PC-3 (cell line): ENCODE results near the gene SUGCT. TPM values are rescaled to one million over a fixed set of nuclear protein-coding genes. Genes with fewer than 3 reads are reported as not detected.

Source experiments
- ATAC-seq: fragments of 200-7000 bp; cut with Tn5 transposase; 2 replicates; pipeline ENCODE4 v1.9.1; 2020; ENCODE audit warnings: mild to moderate bottlenecking, moderate library complexity
- BruUV-seq: library from RNA; stranded (reverse); fragments of 400-500 nt; replicated peaks from 2 replicates; lab custom pipeline; 2021; lab: Mats Ljungman, UMichigan
- CTCF ChIA-PET: fragments of 300-600 bp; sonication (Branson Sonifier 250); formaldehyde crosslinking; loops from one replicate; lab custom pipeline; 2022; ENCODE audit warnings: antibody characterized with exemption; lab: Charles Lee
- POLR2A ChIA-PET: fragments of 300-600 bp; sonication (Branson Sonifier 250); formaldehyde crosslinking; loops from one replicate; lab custom pipeline; 2022; ENCODE audit warnings: antibody characterized with exemption; ENCODE audit not compliant: unreplicated experiment; lab: Charles Lee
- DNase-seq: peaks from one replicate; pipeline ENCODE4 v3.0.0-alpha.2; 2015
- H2AFZ ChIP-seq: fragments of 300-600 bp; sonication (generic); 2 replicates; pipeline ENCODE4 v1.6.0; 2016; ENCODE audit warnings: antibody characterized with exemption, low read length
- H3F3A ChIP-seq: fragments of 300-600 bp; sonication (generic); one replicate; pipeline ENCODE4 v1.6.0; 2017; ENCODE audit warnings: antibody characterized with exemption, low read length, control low read depth, mild to moderate bottlenecking; ENCODE audit not compliant: unreplicated experiment
- H3K27ac ChIP-seq: fragments of 300-600 bp; sonication (generic); 2 replicates; pipeline ENCODE4 v1.5.1; 2016; ENCODE audit warnings: mild to moderate bottlenecking, low read length
- H3K27me3 ChIP-seq: fragments of 300-600 bp; sonication (generic); 2 replicates; pipeline ENCODE4 v1.6.1; 2016; ENCODE audit warnings: low read length, mixed read lengths
- H3K36me3 ChIP-seq: fragments of 300-600 bp; sonication (generic); 2 replicates; pipeline ENCODE4 v1.6.1; 2016; ENCODE audit warnings: low read depth, mixed run types, low read length, mixed read lengths
- H3K4me1 ChIP-seq: fragments of 300-600 bp; sonication (generic); 2 replicates; pipeline ENCODE4 v1.5.1; 2016; ENCODE audit warnings: low read length; ENCODE audit not compliant: insufficient read depth
- H3K4me2 ChIP-seq: fragments of 300-600 bp; sonication (generic); 2 replicates; pipeline ENCODE4 v1.6.0; 2016; ENCODE audit warnings: low read length
- H3K4me3 ChIP-seq: fragments of 300-600 bp; sonication (generic); 2 replicates; pipeline ENCODE4 v1.5.1; 2016; ENCODE audit warnings: mild to moderate bottlenecking, low read length, mixed read lengths
- H3K79me2 ChIP-seq: fragments of 300-600 bp; sonication (generic); 2 replicates; pipeline ENCODE4 v1.6.1; 2017; ENCODE audit warnings: low read length, mixed read lengths
- H3K9ac ChIP-seq: fragments of 300-600 bp; sonication (generic); 2 replicates; pipeline ENCODE4 v1.6.0; 2016; ENCODE audit warnings: mild to moderate bottlenecking, low read length
- H3K9me2 ChIP-seq: fragments of 300-600 bp; sonication (generic); replicated peaks from 2 replicates; pipeline ENCODE4 v1.6.1; 2016; ENCODE audit warnings: mixed run types, low read length, mixed read lengths
- H3K9me3 ChIP-seq: fragments of 300-600 bp; sonication (generic); 2 replicates; pipeline ENCODE4 v1.6.1; 2016; ENCODE audit warnings: low read length, mixed read lengths
- H4K20me1 ChIP-seq: fragments of 300-600 bp; sonication (generic); 2 replicates; pipeline ENCODE4 v1.6.1; 2016; ENCODE audit warnings: low read length, mixed read lengths
- EZH2 ChIP-seq: fragments of 300-600 bp; sonication (generic); IDR thresholded peaks from one replicate; pipeline ENCODE4 v1.6.1; 2017; ENCODE audit warnings: antibody characterized with exemption, mild to moderate bottlenecking, low read length; ENCODE audit not compliant: unreplicated experiment
- EZH2phosphoT487 ChIP-seq: fragments of 300-600 bp; sonication (generic); IDR thresholded peaks from 2 replicates; pipeline ENCODE4 v1.6.1; 2018; ENCODE audit warnings: mild to moderate bottlenecking, antibody characterized with exemption, low read length, borderline replicate concordance
- intact Hi-C: fragments of 100-400 bp; cut with micrococcal nuclease; formaldehyde crosslinking; loops from 2 replicates; pipeline ENCODE4 v1.9.0; 2023
- total RNA-seq: library from RNA; depleted of rRNA; stranded (reverse); fragments of >200 nt; gene quantifications from 2 replicates; pipeline ENCODE4 v1.2.3, GENCODE V29; 2014
- TF ChIP-seq, protein P1 (sequence below): fragments of 300-600 bp; sonication (generic); conservative IDR thresholded peaks from 2 replicates; pipeline ENCODE4 v1.5.1; 2017; ENCODE audit warnings: antibody characterized with exemption, low read depth, mild to moderate bottlenecking, low read length

The SUGCT gene
- total RNA-seq, 1 experiment from 2014 or later: 2.9 TPM

DNA sequence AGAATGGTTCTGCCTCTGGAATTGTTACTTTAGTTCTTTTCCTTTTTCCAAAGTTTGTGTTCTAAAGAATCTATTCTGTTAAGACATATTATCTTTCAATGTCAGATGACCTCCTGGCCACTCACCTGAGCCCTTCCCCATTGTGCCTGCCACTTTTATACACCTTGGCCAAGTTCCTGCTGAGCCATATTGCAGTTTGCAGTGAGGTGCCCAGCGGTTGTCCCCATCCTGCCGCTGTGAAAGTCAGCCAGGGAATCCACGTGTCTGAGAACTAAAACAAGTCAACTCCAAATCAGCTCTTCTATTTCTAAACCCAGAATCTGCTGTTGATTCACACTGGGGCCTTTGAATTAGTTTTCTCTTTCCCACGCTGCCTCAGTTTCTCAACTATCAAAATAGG lies 641.1 kb downstream of the SUGCT start:
- ChIA-PET POLR2A (no interaction called here), CTCF (no interaction called here)
- intact Hi-C loops: no loop called here
- Histone ChIP-seq H3K27ac (no peak overlapping the region), H3K36me3 (no peaks in the 10 kb centered on the region), H3F3A (no peaks in the 10 kb centered on the region), H3K79me2 (no peaks in the 10 kb centered on the region), H3K9me2 (no peaks in the 10 kb centered on the region), H3K4me3 (no peak overlapping the region), H2AFZ (no peak overlapping the region), H3K9ac (no peak overlapping the region), H3K4me2 (no peak overlapping the region), H4K20me1 (no peaks in the 10 kb centered on the region), H3K27me3 (no peaks in the 10 kb centered on the region), H3K4me1 (no peaks in the 10 kb centered on the region), H3K9me3 (no peaks in the 10 kb centered on the region)
- ATAC-seq (no peak), DNase-seq (no peak)
- TF ChIP-seq EZH2 (no peak), EZH2phosphoT487 (no peak)
- TF ChIP-seq, protein P1, sequence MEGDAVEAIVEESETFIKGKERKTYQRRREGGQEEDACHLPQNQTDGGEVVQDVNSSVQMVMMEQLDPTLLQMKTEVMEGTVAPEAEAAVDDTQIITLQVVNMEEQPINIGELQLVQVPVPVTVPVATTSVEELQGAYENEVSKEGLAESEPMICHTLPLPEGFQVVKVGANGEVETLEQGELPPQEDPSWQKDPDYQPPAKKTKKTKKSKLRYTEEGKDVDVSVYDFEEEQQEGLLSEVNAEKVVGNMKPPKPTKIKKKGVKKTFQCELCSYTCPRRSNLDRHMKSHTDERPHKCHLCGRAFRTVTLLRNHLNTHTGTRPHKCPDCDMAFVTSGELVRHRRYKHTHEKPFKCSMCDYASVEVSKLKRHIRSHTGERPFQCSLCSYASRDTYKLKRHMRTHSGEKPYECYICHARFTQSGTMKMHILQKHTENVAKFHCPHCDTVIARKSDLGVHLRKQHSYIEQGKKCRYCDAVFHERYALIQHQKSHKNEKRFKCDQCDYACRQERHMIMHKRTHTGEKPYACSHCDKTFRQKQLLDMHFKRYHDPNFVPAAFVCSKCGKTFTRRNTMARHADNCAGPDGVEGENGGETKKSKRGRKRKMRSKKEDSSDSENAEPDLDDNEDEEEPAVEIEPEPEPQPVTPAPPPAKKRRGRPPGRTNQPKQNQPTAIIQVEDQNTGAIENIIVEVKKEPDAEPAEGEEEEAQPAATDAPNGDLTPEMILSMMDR: no peak
- BruUV-seq: no TSS peak

DNA sequence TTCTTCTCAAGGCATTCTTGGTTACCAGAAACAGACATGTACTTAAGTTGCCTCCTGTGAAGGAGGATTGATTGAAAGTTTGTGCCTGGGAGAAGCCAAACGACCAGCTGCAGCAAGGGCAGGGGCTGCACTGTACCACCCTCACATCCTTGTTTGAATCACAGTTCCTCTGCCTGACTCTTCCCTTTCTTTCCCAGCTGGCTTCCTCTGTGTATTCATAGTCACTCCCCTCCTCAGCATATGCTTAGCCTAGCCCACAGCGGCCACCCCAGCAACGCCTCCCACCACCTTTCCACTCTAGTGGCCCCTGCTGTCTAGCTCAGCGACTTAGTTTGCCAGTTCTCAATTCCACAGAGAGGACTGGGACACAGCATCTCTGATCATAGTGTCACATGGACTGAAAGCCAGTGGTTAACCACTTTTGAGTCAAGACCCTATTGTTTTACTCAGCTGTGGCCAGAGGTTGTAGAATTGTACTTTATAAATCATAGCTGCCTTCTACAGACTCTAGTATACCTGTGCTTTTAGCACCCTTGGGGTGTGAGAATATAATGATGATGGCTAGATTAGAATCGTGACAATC lies 643.0 kb downstream of the SUGCT start:
- POLR2A ChIA-PET: interaction anchor here (0.7 kb wide), 1 partner anchor 945 kb away, joined by 3 read pairs; no protein-coding TSS in a partner anchor
- Histone ChIP-seq H3K36me3 (no peaks in the 10 kb centered on the region), H3K79me2 (no peaks in the 10 kb centered on the region), H2AFZ (no peak overlapping the region), H3K9me3 (no peaks in the 10 kb centered on the region), H3K4me2 (no peak overlapping the region), H3K9ac (no peak overlapping the region), H3K27me3 (no peaks in the 10 kb centered on the region), H3K27ac (no peak overlapping the region), H3K4me3 (no peak overlapping the region), H3K9me2 (no peaks in the 10 kb centered on the region), H3F3A (no peaks in the 10 kb centered on the region), H3K4me1 (no peaks in the 10 kb centered on the region), H4K20me1 (no peaks in the 10 kb centered on the region)
- intact Hi-C loops: no loop called here
- no TSS peak for BruUV-seq
- no peak for TF ChIP-seq EZH2phosphoT487
- TF ChIP-seq, protein P1: no peak
- TF ChIP-seq EZH2: no peak
- ATAC-seq (no peak), DNase-seq (no peak)
- CTCF ChIA-PET: no interaction called here

DNA sequence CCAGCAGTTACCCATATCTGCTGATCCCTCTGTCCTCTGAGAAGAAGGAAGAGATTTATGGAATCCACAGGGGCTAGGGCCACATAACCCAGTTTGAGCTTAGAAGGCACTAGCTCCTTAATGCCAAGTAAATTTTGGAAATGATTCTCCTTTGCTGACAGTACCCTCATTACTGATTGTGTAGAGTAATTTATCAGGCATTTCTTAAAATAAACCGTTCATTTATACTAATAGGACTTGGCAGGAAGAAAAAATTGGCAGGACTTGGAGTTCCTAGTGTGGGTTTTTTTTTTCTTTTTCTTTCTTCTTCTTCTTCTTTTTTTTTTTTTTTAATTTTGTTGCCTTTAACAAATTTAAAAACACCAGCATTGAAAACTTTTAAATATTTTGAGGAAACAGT lies 645.7 kb downstream of the SUGCT start:
- Histone ChIP-seq H3K9ac (no peak overlapping the region), H3K79me2 (no peaks in the 10 kb centered on the region), H3K27ac (no peak overlapping the region), H3K9me3 (no peaks in the 10 kb centered on the region), H2AFZ (no peak overlapping the region), H3F3A (no peaks in the 10 kb centered on the region), H3K4me1 (no peaks in the 10 kb centered on the region), H3K4me3 (no peak overlapping the region), H3K36me3 (no peaks in the 10 kb centered on the region), H3K9me2 (no peaks in the 10 kb centered on the region), H3K4me2 (no peak overlapping the region), H4K20me1 (no peaks in the 10 kb centered on the region), H3K27me3 (no peaks in the 10 kb centered on the region)
- CTCF ChIA-PET: no interaction called here
- BruUV-seq: no TSS peak
- POLR2A ChIA-PET: interaction anchor here (0.7 kb wide), 1 partner anchor 562 kb away, joined by 4 read pairs; no protein-coding TSS in a partner anchor
- ATAC-seq (no peak), DNase-seq (no peak)
- TF ChIP-seq EZH2 (no peak), EZH2phosphoT487 (no peak)
- TF ChIP-seq, protein P1: no peak
- intact Hi-C loops: no loop called here
